H9 (cell line): Measurements from ENCODE around the gene SCN5A. TPM values are rescaled to one million over a fixed set of nuclear protein-coding genes. Genes with fewer than 3 reads are reported as not detected.

Experiments
- DNase-seq: peaks from one replicate; pipeline ENCODE4 v3.0.0-alpha.2; 2017
- H2AFZ ChIP-seq: one replicate; pipeline ENCODE4 v1.6.1; 2013; ENCODE audit warnings: mild to moderate bottlenecking, low read length, control low read depth, moderate library complexity
- H2AK5ac ChIP-seq: 2 replicates; pipeline ENCODE4 v1.6.1; 2013; ENCODE audit warnings: low read length, control low read depth, mixed read lengths; ENCODE audit not compliant: insufficient read length
- H2BK120ac ChIP-seq: one replicate; pipeline ENCODE4 v1.6.1; 2013; ENCODE audit warnings: low read depth, mild to moderate bottlenecking, low read length, control low read depth, inconsistent platforms; ENCODE audit not compliant: poor library complexity, severe bottlenecking
- H2BK12ac ChIP-seq: 2 replicates; pipeline ENCODE4 v1.6.1; 2013; ENCODE audit warnings: low read length, control low read depth, mixed read lengths, low read depth; ENCODE audit not compliant: insufficient read length
- H2BK15ac ChIP-seq: 2 replicates; pipeline ENCODE4 v1.6.1; 2013; ENCODE audit warnings: low read depth, low read length, control low read depth
- H2BK20ac ChIP-seq: one replicate; pipeline ENCODE4 v1.6.1; 2013; ENCODE audit warnings: low read depth, mild to moderate bottlenecking, low read length, control low read depth, inconsistent platforms; ENCODE audit not compliant: poor library complexity, severe bottlenecking
- H2BK5ac ChIP-seq: 2 replicates; pipeline ENCODE4 v1.6.1; 2013; ENCODE audit warnings: low read length, control low read depth, mixed read lengths; ENCODE audit not compliant: insufficient read length
- H3K14ac ChIP-seq: 2 replicates; pipeline ENCODE4 v1.6.1; 2013; ENCODE audit warnings: low read length, control low read depth; ENCODE audit not compliant: insufficient read depth
- H3K18ac ChIP-seq: 2 replicates; pipeline ENCODE4 v1.6.1; 2013; ENCODE audit warnings: low read depth, mild to moderate bottlenecking, mixed read lengths, low read length, control low read depth; ENCODE audit not compliant: insufficient read length
- H3K23ac ChIP-seq: 2 replicates; pipeline ENCODE4 v1.6.1; 2013; ENCODE audit warnings: low read length, control low read depth, mixed read lengths, low read depth; ENCODE audit not compliant: insufficient read length
- H3K23me2 ChIP-seq: 2 replicates; pipeline ENCODE4 v1.6.1; 2013; ENCODE audit warnings: low read depth, mild to moderate bottlenecking, mixed read lengths, low read length, control low read depth; ENCODE audit not compliant: insufficient read length, poor library complexity, severe bottlenecking
- H3K27ac ChIP-seq: 2 replicates; pipeline ENCODE4 v1.5.1; 2013; ENCODE audit warnings: low read length, control low read depth, mixed read lengths, low read depth; ENCODE audit not compliant: insufficient read length
- H3K27me3 ChIP-seq: 2 replicates; pipeline ENCODE4 v1.6.1; 2013; ENCODE audit warnings: low read length, control low read depth, inconsistent platforms; ENCODE audit not compliant: insufficient read depth
- H3K4ac ChIP-seq: 2 replicates; pipeline ENCODE4 v1.6.1; 2013; ENCODE audit warnings: low read depth, mild to moderate bottlenecking, control low read depth, inconsistent platforms, low read length, moderate library complexity
- H3K4me1 ChIP-seq: 2 replicates; pipeline ENCODE4 v1.6.1; 2013; ENCODE audit warnings: low read length, control low read depth, inconsistent platforms; ENCODE audit not compliant: insufficient read depth
- H3K4me2 ChIP-seq: 2 replicates; pipeline ENCODE4 v1.6.1; 2013; ENCODE audit warnings: low read length, control low read depth, mixed read lengths; ENCODE audit not compliant: insufficient read length, insufficient read depth
- H3K56ac ChIP-seq: 2 replicates; pipeline ENCODE4 v1.6.1; 2013; ENCODE audit warnings: low read depth, mild to moderate bottlenecking, mixed read lengths, low read length, control low read depth; ENCODE audit not compliant: insufficient read length
- H3K79me1 ChIP-seq: 2 replicates; pipeline ENCODE4 v1.6.1; 2013; ENCODE audit warnings: low read depth, mild to moderate bottlenecking, moderate library complexity, low read length, control low read depth, inconsistent platforms; ENCODE audit not compliant: insufficient read depth, poor library complexity, severe bottlenecking
- H3K79me2 ChIP-seq: 2 replicates; pipeline ENCODE4 v1.6.1; 2013; ENCODE audit warnings: low read length, control low read depth, inconsistent platforms; ENCODE audit not compliant: insufficient read depth
- H3K9ac ChIP-seq: 2 replicates; pipeline ENCODE4 v1.6.1; 2013; ENCODE audit warnings: low read length, control low read depth, mixed read lengths; ENCODE audit not compliant: insufficient read length; ENCODE audit errors: extremely low read depth
- H3K9me3 ChIP-seq: one replicate; pipeline ENCODE4 v1.6.1; 2013; ENCODE audit warnings: low read depth, low read length, inconsistent platforms; ENCODE audit not compliant: control insufficient read depth
- H3T11ph ChIP-seq: one replicate; pipeline ENCODE4 v1.6.1; 2013; ENCODE audit warnings: mild to moderate bottlenecking, low read length, control low read depth, inconsistent platforms
- H4K20me1 ChIP-seq: one replicate; pipeline ENCODE4 v1.6.1; 2013; ENCODE audit not compliant: control insufficient read depth, insufficient read length, insufficient read depth
- H4K5ac ChIP-seq: 2 replicates; pipeline ENCODE4 v1.6.1; 2013; ENCODE audit warnings: low read depth, mild to moderate bottlenecking, mixed read lengths, low read length, control low read depth; ENCODE audit not compliant: insufficient read length
- H4K8ac ChIP-seq: replicated peaks from 2 replicates; pipeline ENCODE4 v1.6.1; 2013; ENCODE audit warnings: low read length, control low read depth, mixed read lengths, low read depth; ENCODE audit not compliant: insufficient read length
- H4K91ac ChIP-seq: 2 replicates; pipeline ENCODE4 v1.6.1; 2013; ENCODE audit warnings: low read depth, mild to moderate bottlenecking, moderate library complexity, mixed read lengths, low read length, control low read depth; ENCODE audit not compliant: insufficient read length
- H3K27ac Mint-ChIP-seq, 3 experiments: 2 replicates in 2 of 3; 3 replicates in 1 of 3; pipeline ENCODE4 v1.8.0; 2020 to 2021; ENCODE audit warnings: mixed read lengths in 3 of 3, mild to moderate bottlenecking in 1 of 3, moderate library complexity in 1 of 3
- H3K27me3 Mint-ChIP-seq: 2 replicates; pipeline ENCODE4 v1.8.0; 2021; ENCODE audit warnings: low read depth, mild to moderate bottlenecking, moderate library complexity, mixed read lengths
- H3K36me3 Mint-ChIP-seq, 3 experiments: 2 replicates in 2 of 3; 3 replicates in 1 of 3; pipeline ENCODE4 v1.8.0; 2020 to 2021; ENCODE audit warnings: low read depth in 3 of 3, mixed read lengths in 3 of 3; ENCODE audit not compliant: insufficient read depth in 1 of 3
- H3K4me1 Mint-ChIP-seq, 2 experiments: 2 replicates each; pipeline ENCODE4 v1.8.0; 2020; ENCODE audit warnings: mixed read lengths in 2 of 2
- H3K4me3 Mint-ChIP-seq, 2 experiments: 2 replicates in 1 of 2; 3 replicates in 1 of 2; pipeline ENCODE4 v1.8.0; 2020 to 2021; ENCODE audit warnings: mild to moderate bottlenecking in 2 of 2, mixed read lengths in 2 of 2, moderate library complexity in 1 of 2
- H3K9me3 Mint-ChIP-seq, 2 experiments: 2 replicates in 1 of 2; 3 replicates in 1 of 2; pipeline ENCODE4 v1.8.0; 2020; ENCODE audit warnings: mild to moderate bottlenecking in 2 of 2, mixed read lengths in 2 of 2, moderate library complexity in 1 of 2
- WGBS: extraction: QIAGEN DNeasy Blood & Tissue Kit; methylation state at CpG from one replicate; pipeline ENCODE4 v1.1.7; 2013; ENCODE audit warnings: missing lambda C conversion rate, low lambda C conversion rate, mixed read lengths; ENCODE audit not compliant: insufficient read length; ENCODE audit errors: extremely low coverage; 5-methylcytosine and 5-hydroxymethylcytosine counted together
- total RNA-seq: library from RNA; stranded (reverse); gene quantifications from 2 replicates; pipeline ENCODE4 v1.2.1, GENCODE V29; 2021
- TF ChIP-seq, protein P1 (sequence below): fragments of 200-600 bp; sonication (generic); conservative IDR thresholded peaks from 3 replicates; pipeline ENCODE4 v1.8.0; 2021; ENCODE audit warnings: antibody characterized with exemption, mild to moderate bottlenecking

Gene SCN5A
- total RNA-seq, 1 experiment from 2014 or later = 6.5 TPM

DNA sequence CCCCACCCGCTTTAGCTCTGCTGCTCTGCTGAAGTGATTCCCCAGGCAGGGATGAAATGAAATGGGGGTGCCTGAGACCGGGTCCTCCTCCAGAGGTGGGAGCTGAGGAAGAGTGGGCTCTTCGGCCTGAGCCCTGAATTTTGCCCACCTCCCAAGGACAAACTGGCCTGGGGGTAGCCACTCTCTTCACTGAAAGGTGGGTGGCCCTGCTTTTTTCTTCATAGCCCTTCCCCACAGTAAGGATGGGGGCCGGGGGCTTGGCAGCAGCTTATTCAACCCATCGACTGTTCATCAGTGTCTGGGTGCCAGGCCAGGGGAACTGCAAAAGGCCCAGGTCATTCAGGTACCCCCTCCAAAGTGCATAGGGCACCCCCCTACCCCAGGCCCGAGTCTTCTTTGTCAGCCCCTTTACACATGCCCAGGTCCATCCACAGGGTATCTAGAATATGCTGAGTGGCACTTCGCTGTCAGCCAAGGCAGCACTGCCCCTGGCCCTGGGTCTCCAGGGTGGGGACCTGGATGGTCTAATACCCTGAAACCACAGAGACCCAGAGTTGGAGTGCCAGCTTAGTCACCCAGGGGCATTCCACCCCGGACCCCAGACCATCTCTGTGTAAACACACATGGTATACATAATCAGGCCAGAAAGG lies 7.9 kb downstream of the SCN5A start:
- Histone ChIP-seq H3K14ac (no peak overlapping the region), H2BK15ac (no peak overlapping the region), H4K8ac (no peak overlapping the region), H4K20me1 (peaks cover 3% of the 10 kb centered on the region), H3K79me1 (no peaks in the 10 kb centered on the region), H2BK12ac (no peak overlapping the region), H3K56ac (no peak overlapping the region), H3K27me3 (no peaks in the 10 kb centered on the region), H3K4me2 (peak overlapping the region; percentile 55), H3K79me2 (no peaks in the 10 kb centered on the region), H3K18ac (no peak overlapping the region), H3K27ac (no peak overlapping the region), H2BK5ac (no peak overlapping the region), H3K9ac (no peak overlapping the region), H3K4me1 (peaks cover 4% of the 10 kb centered on the region; the same call in 1 of the 2 replicates), H2BK20ac (no peak overlapping the region), H2AK5ac (no peak overlapping the region), H4K5ac (no peak overlapping the region), H3K4ac (no peak overlapping the region), H3K9me3 (no peaks in the 10 kb centered on the region), H3K23ac (no peak overlapping the region), H2BK120ac (no peak overlapping the region), H4K91ac (no peak overlapping the region), H3T11ph (no peak overlapping the region), H3K23me2 (no peaks in the 10 kb centered on the region), H2AFZ (no peak overlapping the region)
- H3K36me3 Mint-ChIP-seq = no peaks in the 10 kb centered on the region
- H3K9me3 Mint-ChIP-seq = no peaks in the 10 kb centered on the region
- peaks cover 39% of the 10 kb centered on the region for H3K27me3 Mint-ChIP-seq
- no peak overlapping the region for H3K27ac Mint-ChIP-seq
- H3K4me3 Mint-ChIP-seq = peak overlapping the region; percentile 33 to 65; a peak in 4 of 5 replicates
- TF ChIP-seq, protein P1, sequence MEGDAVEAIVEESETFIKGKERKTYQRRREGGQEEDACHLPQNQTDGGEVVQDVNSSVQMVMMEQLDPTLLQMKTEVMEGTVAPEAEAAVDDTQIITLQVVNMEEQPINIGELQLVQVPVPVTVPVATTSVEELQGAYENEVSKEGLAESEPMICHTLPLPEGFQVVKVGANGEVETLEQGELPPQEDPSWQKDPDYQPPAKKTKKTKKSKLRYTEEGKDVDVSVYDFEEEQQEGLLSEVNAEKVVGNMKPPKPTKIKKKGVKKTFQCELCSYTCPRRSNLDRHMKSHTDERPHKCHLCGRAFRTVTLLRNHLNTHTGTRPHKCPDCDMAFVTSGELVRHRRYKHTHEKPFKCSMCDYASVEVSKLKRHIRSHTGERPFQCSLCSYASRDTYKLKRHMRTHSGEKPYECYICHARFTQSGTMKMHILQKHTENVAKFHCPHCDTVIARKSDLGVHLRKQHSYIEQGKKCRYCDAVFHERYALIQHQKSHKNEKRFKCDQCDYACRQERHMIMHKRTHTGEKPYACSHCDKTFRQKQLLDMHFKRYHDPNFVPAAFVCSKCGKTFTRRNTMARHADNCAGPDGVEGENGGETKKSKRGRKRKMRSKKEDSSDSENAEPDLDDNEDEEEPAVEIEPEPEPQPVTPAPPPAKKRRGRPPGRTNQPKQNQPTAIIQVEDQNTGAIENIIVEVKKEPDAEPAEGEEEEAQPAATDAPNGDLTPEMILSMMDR = no peak
- DNase-seq = peak; percentile 14
- H3K4me1 Mint-ChIP-seq = peaks cover 39 to 56% of the 10 kb centered on the region in 2 experiments
- no CpG with 5 or more reads among the region's 8 CpGs for WGBS
